Caki2 (cell line): ENCODE results near the gene CELF1. TPM values are rescaled to one million over a fixed set of nuclear protein-coding genes. Genes with fewer than 3 reads are reported as not detected.

Experiments used
- DNase-seq: peaks from one replicate; pipeline ENCODE4 v3.0.0-alpha.2; 2015; ENCODE audit warnings: low read depth
- in situ Hi-C: cut with HindIII; loops from 2 replicates; pipeline ENCODE4 v1.10.0; 2016; ENCODE audit warnings: low sequenced_read_pairs, low pct_unique_long_range_greater_than_20kb, mixed read lengths
- total RNA-seq: library from RNA; depleted of rRNA; stranded (reverse); fragments of >200 nt; shearing (Covaris generic); gene quantifications from 2 replicates; pipeline ENCODE4 v1.2.3, GENCODE V29; 2014; ENCODE audit warnings: low replicate concordance

Gene CELF1
- total RNA-seq, 1 experiment from 2014 or later = 39.8 TPM

GRCh38 chr11:47523490-47524225 lies 29.3 kb downstream of the CELF1 start:
- in situ Hi-C loops = no loop called here
- DNase-seq = peak; percentile 64

DNA sequence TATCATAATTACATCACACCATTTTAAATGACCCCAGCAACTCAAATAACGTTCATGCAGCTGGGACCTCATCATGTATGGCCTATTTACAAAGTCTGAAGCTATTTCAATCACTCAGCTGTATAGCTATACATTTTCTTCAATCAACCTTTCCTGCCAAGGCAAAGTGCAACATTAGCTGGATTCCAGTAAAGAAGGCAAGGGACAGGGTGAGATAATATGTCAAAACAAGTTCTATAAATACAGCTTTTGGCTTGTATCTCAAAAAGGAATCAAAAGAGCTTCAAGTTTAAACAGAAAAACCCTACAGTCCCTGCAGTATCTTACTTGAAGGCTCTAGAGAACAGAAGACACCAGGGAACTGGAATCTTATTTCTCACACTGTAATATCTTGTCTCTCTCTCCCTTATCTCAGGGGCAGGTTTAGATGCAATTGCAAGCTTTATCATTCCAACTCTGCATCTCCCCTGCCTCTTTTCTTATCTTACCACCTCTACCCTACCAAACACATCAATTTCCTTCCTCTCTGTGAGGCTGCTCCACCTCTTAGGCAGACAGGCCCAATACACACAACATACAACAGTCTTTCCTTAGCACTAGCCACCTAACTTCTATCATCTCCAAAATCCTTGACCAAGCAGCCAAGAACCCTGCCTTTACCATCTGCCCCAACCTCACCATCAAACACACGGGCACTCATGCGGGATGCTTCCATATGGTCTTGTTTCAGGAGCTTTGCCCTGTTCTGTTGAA lies 34.5 kb downstream of the CELF1 start:
- in situ Hi-C loops = no loop called here
- no peak for DNase-seq

- no peak for DNase-seq
- in situ Hi-C loops = no loop called here
Observed at GRCh38 chr11:47516984-47517853, 35.7 kb downstream of the CELF1 start.

DNA sequence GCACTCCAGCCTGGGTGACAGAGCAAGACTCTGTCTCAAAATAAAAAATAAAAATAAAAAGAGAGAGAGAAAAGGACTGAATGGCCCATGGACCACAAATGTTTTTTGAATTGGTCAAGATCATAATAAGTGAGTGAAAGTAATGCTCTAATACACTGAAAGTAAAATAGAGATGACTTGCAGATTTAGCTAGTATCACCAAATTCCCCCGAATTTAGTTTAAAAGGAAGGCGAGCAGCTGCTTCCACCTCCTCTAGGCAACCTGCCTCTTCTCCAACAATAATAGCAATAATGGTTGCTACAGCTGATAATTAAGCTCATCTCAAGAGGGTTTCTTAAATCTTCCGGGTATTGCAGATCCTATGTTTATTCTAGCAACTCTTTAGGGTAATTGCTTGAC lies 36.8 kb downstream of the CELF1 start:
- no peak for DNase-seq
- in situ Hi-C loops = no loop called here

DNA sequence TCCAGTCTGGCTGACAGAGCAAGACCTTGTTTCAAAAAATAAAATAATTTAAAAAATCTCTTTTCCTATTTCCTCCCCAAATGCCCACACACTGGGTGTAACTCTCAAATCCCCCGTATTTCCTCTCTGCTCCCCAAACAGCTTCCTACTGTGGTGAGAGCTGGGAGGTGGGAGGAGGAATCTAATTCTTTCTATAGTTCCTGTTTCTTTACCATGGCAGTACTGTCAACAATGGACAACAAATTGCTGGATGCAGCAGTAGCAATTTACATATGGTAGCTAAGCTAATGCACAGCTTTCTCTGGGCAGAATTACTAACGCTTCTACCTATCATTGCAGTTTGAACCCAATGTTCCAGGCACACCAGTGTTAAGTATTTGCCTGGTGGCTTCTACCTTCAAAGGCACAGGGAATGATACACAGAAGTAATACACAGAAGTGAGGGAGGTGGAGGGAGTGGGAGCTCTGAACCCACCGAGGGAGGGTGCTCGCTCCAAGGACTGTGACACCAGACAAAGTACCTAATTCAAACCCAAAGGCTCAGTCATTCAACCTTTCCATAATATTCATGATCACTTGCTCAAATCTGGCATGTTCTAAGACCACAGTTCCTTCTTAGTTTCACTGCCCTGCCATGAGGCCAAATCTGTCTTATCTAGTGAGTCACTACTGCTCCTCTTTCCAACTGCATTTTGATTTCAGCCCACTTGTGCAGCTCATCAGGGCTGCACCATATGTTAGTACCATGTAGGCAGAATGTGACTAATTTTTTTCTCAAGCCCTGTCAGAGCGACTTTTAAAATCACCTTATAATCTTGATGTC lies 37.9 kb downstream of the CELF1 start:
- no peak for DNase-seq
- in situ Hi-C loops = no loop called here

GRCh38 chr11:47512701-47513100 lies 40.2 kb downstream of the CELF1 start:
- DNase-seq = no peak
- in situ Hi-C loops = no loop called here

DNA sequence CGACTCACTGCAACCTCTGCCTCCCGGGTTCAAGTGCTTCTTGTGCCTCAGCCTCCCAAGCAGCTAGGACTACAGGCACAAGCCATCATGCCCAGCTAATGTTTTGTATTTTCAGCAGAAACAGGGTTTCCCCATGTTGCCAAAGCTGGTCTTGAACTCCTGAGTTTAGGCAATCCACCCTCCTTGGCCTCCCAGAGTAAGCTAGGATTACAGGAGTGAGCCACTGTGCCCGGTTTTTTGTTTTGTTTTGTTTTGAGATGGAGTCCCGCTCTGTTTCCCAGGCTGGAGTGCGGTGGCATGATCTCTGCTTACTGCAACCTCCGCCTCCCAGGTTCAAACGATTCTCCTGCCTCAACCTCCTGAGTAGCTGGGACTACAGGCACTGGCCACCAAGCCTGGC lies 41.0 kb downstream of the CELF1 start:
- in situ Hi-C loops = no loop called here
- no peak for DNase-seq

GRCh38 chr11:47510209-47510608 lies 42.7 kb downstream of the CELF1 start:
- no peak for DNase-seq
- in situ Hi-C loops = no loop called here

- in situ Hi-C loops = no loop called here
Observed at GRCh38 chr11:47509077-47509536, 43.8 kb downstream of the CELF1 start.

GRCh38 chr11:47508240-47508957 lies 44.5 kb downstream of the CELF1 start:
- no peak for DNase-seq
- in situ Hi-C loops = no loop called here

More at GRCh38 chr11:47509077-47509536, 43.8 kb downstream of the CELF1 start:
- DNase-seq = no peak

DNA sequence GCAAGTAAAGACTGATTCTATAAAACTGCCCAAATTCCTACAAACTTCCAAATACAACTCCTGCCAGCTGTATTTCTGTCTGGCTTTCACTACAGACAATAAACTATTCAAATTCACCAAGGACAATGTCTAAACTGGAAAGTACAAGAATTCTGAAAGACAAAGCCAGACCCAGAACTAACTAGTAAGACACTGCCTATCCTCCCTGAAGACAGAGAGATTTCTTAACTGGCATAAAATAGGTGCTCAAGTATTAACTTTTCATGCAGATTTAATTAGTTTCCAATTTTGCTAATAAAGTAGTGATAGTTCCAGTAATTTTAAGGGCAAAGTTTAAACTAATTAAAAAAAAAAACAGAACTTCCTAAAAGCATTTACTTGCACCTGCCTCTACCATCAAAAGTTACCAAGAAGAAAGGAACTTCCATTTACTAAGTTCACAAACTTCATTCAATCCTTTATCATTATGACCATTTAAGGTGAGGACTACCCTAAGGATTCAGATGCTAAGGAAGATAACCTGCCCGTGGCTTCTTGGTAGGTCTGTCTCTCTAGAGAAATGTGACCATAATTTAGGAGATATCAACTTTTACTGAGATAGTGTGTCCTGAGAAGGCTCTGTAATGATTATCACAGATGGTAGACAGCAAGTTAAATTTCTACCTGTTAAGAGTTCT lies 45.2 kb downstream of the CELF1 start:
- in situ Hi-C loops = no loop called here
- DNase-seq = no peak

DNA sequence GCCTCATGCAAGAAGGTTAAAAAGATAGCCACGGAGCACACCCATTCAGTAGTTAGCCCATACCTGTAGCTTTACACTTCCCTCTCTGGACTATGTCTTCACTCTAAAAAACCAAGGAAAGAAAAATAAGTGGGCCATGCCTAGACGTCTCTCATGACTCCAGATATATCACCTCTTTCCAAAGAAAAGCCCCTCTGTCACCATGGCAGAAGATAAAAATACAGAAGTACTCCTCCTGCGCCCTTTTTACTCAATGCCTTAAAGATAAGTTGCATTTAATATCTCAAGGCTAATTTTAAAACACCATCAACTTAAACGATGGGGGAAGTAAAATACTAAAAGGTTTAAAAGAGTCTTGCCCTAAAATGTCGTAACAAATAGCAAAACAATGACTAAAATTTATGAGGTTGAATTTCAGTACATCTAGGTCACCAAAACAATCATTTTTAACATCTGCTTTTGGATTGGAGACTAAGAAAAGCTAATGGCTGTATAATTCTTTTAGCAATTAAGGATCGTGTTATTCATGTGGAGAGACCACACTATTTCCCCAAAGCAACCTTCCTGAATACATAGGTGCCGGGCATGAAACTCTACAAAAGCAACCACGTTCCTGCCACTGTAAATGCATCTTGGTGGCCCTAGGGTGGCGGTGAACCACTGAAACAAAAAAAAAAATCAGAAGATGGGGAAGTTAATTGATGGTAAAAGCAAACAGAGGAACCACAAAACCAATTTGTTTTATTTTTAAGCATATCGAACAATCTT lies 46.0 kb downstream of the CELF1 start:
- in situ Hi-C loops = no loop called here
- DNase-seq = no peak

GRCh38 chr11:47506373-47506772 lies 46.6 kb downstream of the CELF1 start:
- DNase-seq = no peak
- in situ Hi-C loops = no loop called here

DNA sequence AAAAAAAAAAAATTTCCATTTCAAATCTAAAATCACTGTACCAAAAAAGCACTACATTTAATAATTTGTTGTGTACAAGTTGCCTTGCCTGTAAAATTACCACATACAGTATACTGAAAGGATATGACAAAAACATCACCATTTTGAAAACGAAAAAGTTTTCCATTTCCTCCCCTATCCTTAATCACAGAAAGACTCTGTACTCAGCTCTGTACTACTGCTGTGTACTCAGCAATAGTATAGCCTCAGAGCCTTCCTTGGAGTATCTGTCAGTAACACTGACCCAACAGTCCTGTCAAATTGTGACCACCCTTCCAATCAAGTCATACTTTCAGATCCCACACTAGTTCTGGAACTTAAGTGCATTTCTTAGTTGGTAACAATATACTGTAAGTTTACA lies 48.0 kb downstream of the CELF1 start:
- no peak for DNase-seq
- in situ Hi-C loops = no loop called here

GRCh38 chr11:47503227-47503626 lies 49.7 kb downstream of the CELF1 start:
- no peak for DNase-seq
- in situ Hi-C loops = no loop called here

DNA sequence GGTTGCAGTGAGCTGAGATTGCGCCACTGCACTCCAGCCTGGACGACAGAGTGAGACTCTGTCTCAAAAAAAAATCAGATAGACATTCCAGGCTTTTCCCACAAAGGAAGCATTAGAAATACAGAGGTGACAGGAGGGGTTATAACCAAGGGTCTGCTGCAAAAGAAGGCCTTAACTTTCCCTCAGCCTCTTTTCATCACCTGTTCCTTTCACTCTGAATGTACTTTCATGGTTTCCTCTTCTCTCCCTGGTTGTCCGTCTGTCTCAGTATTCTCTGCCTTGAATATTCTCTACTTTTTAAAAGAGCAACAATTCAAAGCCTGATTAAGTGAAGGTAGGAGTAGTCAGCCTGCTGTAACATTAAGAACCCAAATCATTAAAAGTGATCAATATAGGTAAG lies 50.2 kb downstream of the CELF1 start:
- in situ Hi-C loops = no loop called here
- DNase-seq = no peak
